ENCODE results near the gene ABHD11.

- TF ChIP-seq CTCF (IDR thresholded peaks at IDR 0.05; ENCODE audit: low read depth, low read length) (no peak), EZH2phosphoT487 (IDR thresholded peaks at IDR 0.05; ENCODE audit: low read depth) (no peak)
These were observed 30.9 kb upstream of the ABHD11 start for GRCh38 chr7:73769481-73770001.
